HG02623 (cell line): ENCODE data around the gene ZC3H12A.
A peak's percentile ranks its signal among the peaks of the same experiment; 100 is the strongest.

ENCODE experiments used
- ATAC-seq: cut with Tn5 transposase; IDR thresholded peaks from one replicate; pipeline ENCODE4 v1.9.1; 2021; ENCODE audit warnings: moderate library complexity; ENCODE audit not compliant: unreplicated experiment

Gene ZC3H12A

GRCh38 chr1:37453647-37454046 is 20.7 kb upstream of the ZC3H12A start:
- ATAC-seq = no peak

- no peak for ATAC-seq
These were observed 18.9 kb upstream of the ZC3H12A start for GRCh38 chr1:37455516-37455915.

- no peak for ATAC-seq
These were observed 17.8 kb upstream of the ZC3H12A start for GRCh38 chr1:37456614-37457013.

- ATAC-seq = no peak
These were observed 15.8 kb upstream of the ZC3H12A start for GRCh38 chr1:37458551-37458950.

- no peak for ATAC-seq
These were observed 12.5 kb upstream of the ZC3H12A start for GRCh38 chr1:37461698-37462436.

GRCh38 chr1:37464443-37464842 is 9.9 kb upstream of the ZC3H12A start:
- no peak for ATAC-seq

- ATAC-seq = no peak
These were observed 8.5 kb upstream of the ZC3H12A start for GRCh38 chr1:37465593-37466517.

- no peak for ATAC-seq
These were observed 6.3 kb upstream of the ZC3H12A start for GRCh38 chr1:37468037-37468436.

GRCh38 chr1:37469386-37469785 is 5.0 kb upstream of the ZC3H12A start:
- no peak for ATAC-seq

GRCh38 chr1:37471345-37472231 is 2.8 kb upstream of the ZC3H12A start:
- no peak for ATAC-seq

- no peak for ATAC-seq
These were observed 2.1 kb upstream of the ZC3H12A start for GRCh38 chr1:37472281-37472680.

- ATAC-seq = no peak
These were observed 1.4 kb upstream of the ZC3H12A start for GRCh38 chr1:37472994-37473393.

GRCh38 chr1:37473431-37474045 is 842 bp upstream of the ZC3H12A start:
- ATAC-seq = no peak

GRCh38 chr1:37474697-37475379 is 458 bp downstream of the ZC3H12A start:
- no peak for ATAC-seq

- no peak for ATAC-seq
These were observed 1.2 kb downstream of the ZC3H12A start for GRCh38 chr1:37475380-37476086.

- no peak for ATAC-seq
These were observed 1.7 kb downstream of the ZC3H12A start for GRCh38 chr1:37476087-37476452.

- ATAC-seq = no peak
These were observed 2.2 kb downstream of the ZC3H12A start for GRCh38 chr1:37476460-37477197.

GRCh38 chr1:37477198-37477931 is 3.0 kb downstream of the ZC3H12A start:
- peak; percentile 30 for ATAC-seq
